GM18951 (cell line): Measurements from ENCODE around the gene BROX.

ENCODE experiments used
- POLR2A ChIP-seq: IDR thresholded peaks from 4 replicates; pipeline ENCODE4 v1.6.1; 2011; ENCODE audit warnings: mild to moderate bottlenecking; ENCODE audit not compliant: insufficient read length, insufficient read depth; ENCODE audit errors: extremely low read depth
- in situ Hi-C: fragments of 300-500 bp; cut with MboI; formaldehyde crosslinking; loops from one replicate; pipeline ENCODE4 v1.12.0; 2022; ENCODE audit warnings: low sequenced_read_pairs, mixed read lengths, inconsistent platforms; ENCODE audit not compliant: unreplicated experiment

The BROX gene

GRCh38 chr1:222772996-222773379, 60.6 kb downstream of the BROX start:
- TF ChIP-seq POLR2A: no peak
- in situ Hi-C loops: no loop called here

- no peak for TF ChIP-seq POLR2A
- in situ Hi-C loops: loop anchor here (25.0 kb wide), 1 partner anchor 310 kb away; no protein-coding TSS in a partner anchor
These were observed 65.1 kb downstream of the BROX start for GRCh38 chr1:222777463-222777862.

- TF ChIP-seq POLR2A: no peak
- in situ Hi-C loops: loop anchor here (25.0 kb wide), 1 partner anchor 309 kb away; no protein-coding TSS in a partner anchor
These were observed 65.6 kb downstream of the BROX start for GRCh38 chr1:222777977-222778376.

GRCh38 chr1:222781251-222781650, 68.9 kb downstream of the BROX start:
- no peak for TF ChIP-seq POLR2A
- in situ Hi-C loops: loop anchor here (25.0 kb wide), 1 partner anchor 306 kb away; no protein-coding TSS in a partner anchor

- no peak for TF ChIP-seq POLR2A
These were observed 70.7 kb downstream of the BROX start for GRCh38 chr1:222783051-222783450.

GRCh38 chr1:222784371-222784770, 72.0 kb downstream of the BROX start:
- in situ Hi-C loops: loop anchor here (25.0 kb wide), 1 partner anchor 303 kb away; no protein-coding TSS in a partner anchor
- no peak for TF ChIP-seq POLR2A

More at GRCh38 chr1:222783051-222783450, 70.7 kb downstream of the BROX start:
- in situ Hi-C loops: loop anchor here (25.0 kb wide), 1 partner anchor 304 kb away; no protein-coding TSS in a partner anchor
